ENCODE measurements around the gene FSD2.

The FSD2 gene

GRCh38 chr15:82840166-82840565, 34.3 kb upstream of the FSD2 start:
- in situ Hi-C loops (cut with HindIII; ENCODE audit: low sequenced_read_pairs) = no loop called here
- TF ChIP-seq CTCF (IDR thresholded peaks at IDR 0.05; ENCODE audit: low read depth, low read length) = no peak
- DNase-seq (ENCODE audit: low read depth, low spot score) = no peak
- no peak overlapping the region for H3K4me3 ChIP-seq (ENCODE audit: low read depth, low read length)

- no peak for DNase-seq (ENCODE audit: low read depth, low spot score)
- no peak overlapping the region for H3K4me3 ChIP-seq (ENCODE audit: low read depth, low read length)
- in situ Hi-C loops (cut with HindIII; ENCODE audit: low sequenced_read_pairs) = no loop called here
- no peak for TF ChIP-seq CTCF (IDR thresholded peaks at IDR 0.05; ENCODE audit: low read depth, low read length)
Observed at GRCh38 chr15:82839136-82839535, 33.3 kb upstream of the FSD2 start.

GRCh38 chr15:82838096-82838735, 32.3 kb upstream of the FSD2 start:
- in situ Hi-C loops (cut with HindIII; ENCODE audit: low sequenced_read_pairs) = no loop called here
- no peak for TF ChIP-seq CTCF (IDR thresholded peaks at IDR 0.05; ENCODE audit: low read depth, low read length)
- no peak overlapping the region for H3K4me3 ChIP-seq (ENCODE audit: low read depth, low read length)
- no peak for DNase-seq (ENCODE audit: low read depth, low spot score)

GRCh38 chr15:82835391-82835917, 29.6 kb upstream of the FSD2 start:
- no peak for TF ChIP-seq CTCF (IDR thresholded peaks at IDR 0.05; ENCODE audit: low read depth, low read length)
- no peak for DNase-seq (ENCODE audit: low read depth, low spot score)
- in situ Hi-C loops (cut with HindIII; ENCODE audit: low sequenced_read_pairs) = no loop called here
- H3K4me3 ChIP-seq (ENCODE audit: low read depth, low read length) = no peak overlapping the region

GRCh38 chr15:82833362-82833682, 27.5 kb upstream of the FSD2 start:
- no peak for TF ChIP-seq CTCF (IDR thresholded peaks at IDR 0.05; ENCODE audit: low read depth, low read length)
- in situ Hi-C loops (cut with HindIII; ENCODE audit: low sequenced_read_pairs) = no loop called here
- DNase-seq (ENCODE audit: low read depth, low spot score) = no peak
- no peak overlapping the region for H3K4me3 ChIP-seq (ENCODE audit: low read depth, low read length)

DNA sequence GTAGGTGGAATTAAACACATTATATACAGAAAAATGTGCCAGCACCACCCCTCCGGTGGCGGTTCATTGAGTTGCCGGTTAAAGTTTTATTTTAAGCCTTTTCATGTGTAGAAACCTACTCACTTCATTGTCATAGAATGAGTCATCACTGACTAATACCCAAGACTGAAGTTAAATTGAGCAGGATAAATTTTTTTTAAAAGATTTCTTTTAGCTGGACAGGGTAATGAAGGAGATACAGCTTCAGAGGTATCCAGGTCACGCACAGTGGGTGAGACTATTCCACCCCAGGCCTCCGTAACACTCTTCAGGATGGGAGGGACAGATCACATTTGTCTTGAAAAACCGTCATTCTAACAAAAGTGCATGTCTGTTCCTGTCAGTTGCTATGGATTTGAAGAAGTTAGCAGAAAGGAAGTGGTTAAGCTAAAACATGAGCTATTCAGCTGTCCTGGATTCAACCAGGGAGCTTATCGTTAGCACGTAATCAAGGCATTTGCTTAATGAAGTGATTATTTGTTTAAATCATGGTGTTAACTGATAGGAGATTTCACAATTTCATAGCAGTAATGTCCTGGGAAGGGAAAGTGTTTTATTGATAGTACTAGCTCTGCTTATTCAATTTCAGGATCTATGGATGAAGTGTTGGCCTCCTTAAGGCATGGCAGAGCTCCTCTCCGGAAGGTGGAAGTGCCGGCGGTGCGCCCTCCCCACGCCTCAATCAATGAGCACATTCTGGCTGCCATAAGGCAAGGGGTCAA, 26.9 kb upstream of the FSD2 start:
- no peak for TF ChIP-seq CTCF (IDR thresholded peaks at IDR 0.05; ENCODE audit: low read depth, low read length)

More for the DNA sequence above, 26.9 kb upstream of the FSD2 start:
- DNase-seq (ENCODE audit: low read depth, low spot score) = peak; percentile 93
- no peak overlapping the region for H3K4me3 ChIP-seq (ENCODE audit: low read depth, low read length)
- in situ Hi-C loops (cut with HindIII; ENCODE audit: low sequenced_read_pairs) = no loop called here
